ENCODE measurements around the gene IRF8. TPM values are rescaled to one million over a fixed set of nuclear protein-coding genes. Genes with fewer than 3 reads are reported as not detected.

The IRF8 gene
- total and polyA plus RNA-seq, 2 of the 4 experiments (the other 2 are of a cell fraction), result not detected

- intact Hi-C loops (cut with micrococcal nuclease), result no loop called here
- H3K79me1 ChIP-seq (ENCODE audit: low read depth in 1 of 2, low read length in 2 of 2), result no peaks in the 10 kb centered on the region
- no peak overlapping the region for H2AK5ac ChIP-seq (ENCODE audit: low read depth, low read length)
- H3K9me1 ChIP-seq (ENCODE audit: insufficient read depth, low read length), result no peaks in the 10 kb centered on the region
- ChIA-PET POLR2A (ENCODE audit: unreplicated experiment) (no interaction called here), CTCF (no interaction called here)
- WGBS, 2 experiments (ENCODE audit: extremely low coverage in 2 of 2, insufficient read length in 1 of 2), result 91% methylated on average over 5 of the region's 16 CpGs; no CpG with 5 or more reads in 1 of the 2 experiments
- no peak overlapping the region for H4K91ac ChIP-seq (ENCODE audit: insufficient read depth, low read depth, low read length)
- TF ChIP-seq RFX5 (IDR thresholded peaks at IDR 0.05; ENCODE audit: low read depth, low read length) (no peak), MAFK (IDR thresholded peaks at IDR 0.05; ENCODE audit: low read depth, low read length) (no peak), CEBPB (IDR thresholded peaks at IDR 0.05; ENCODE audit: low read depth, low read length) (no peak), SMC3 (IDR thresholded peaks at IDR 0.05; ENCODE audit: low read depth, low read length) (no peak), FOS (IDR thresholded peaks at IDR 0.05; ENCODE audit: low read depth, low read length) (no peak), POLR2A (IDR thresholded peaks at IDR 0.05; ENCODE audit: low read depth, low read length) (no peak), MXI1 (IDR thresholded peaks at IDR 0.05; ENCODE audit: borderline replicate concordance, low read depth, low read length) (no peak), ELK1 (IDR thresholded peaks at IDR 0.05; ENCODE audit: borderline replicate concordance, low read depth, low read length) (no peak), CTCF (conservative IDR thresholded peaks at IDR 0.05; ENCODE audit: low read depth, low read length) (no peak), CHD1 (IDR thresholded peaks at IDR 0.05; ENCODE audit: low read depth, low read length) (no peak), NFE2L2 (IDR thresholded peaks at IDR 0.05; ENCODE audit: low read depth, low read length) (no peak), MAZ (IDR thresholded peaks at IDR 0.05; ENCODE audit: borderline replicate concordance, low read depth, low read length) (no peak), BHLHE40 (IDR thresholded peaks at IDR 0.05; ENCODE audit: low read depth, low read length) (no peak), RCOR1 (IDR thresholded peaks at IDR 0.05; ENCODE audit: insufficient replicate concordance, low read length) (no peak), USF2 (IDR thresholded peaks at IDR 0.05; ENCODE audit: low read depth, low read length) (no peak), RAD21 (IDR thresholded peaks at IDR 0.05; ENCODE audit: low read length) (no peak)
- H3K4me3 ChIP-seq (ENCODE audit: insufficient read depth, low read depth, low read length), result no peak overlapping the region
- no peak overlapping the region for H3K4ac ChIP-seq (ENCODE audit: low read depth, low read length)
- H3K4me2 ChIP-seq (ENCODE audit: low read depth, low read length), result no peak overlapping the region
- no peak overlapping the region for H3K23ac ChIP-seq (ENCODE audit: low read depth, low read length)
- peaks cover 69% of the 10 kb centered on the region for H3K27me3 ChIP-seq (ENCODE audit: control insufficient read depth, insufficient read depth, low read length)
- in situ Hi-C loops (cut with MboI; ENCODE audit: low sequenced_read_pairs), result no loop called here
- H2AK9ac ChIP-seq (replicated peaks; ENCODE audit: low read depth, low read length, poor library complexity), result no peak overlapping the region
- dilution Hi-C loops (cut with HindIII; ENCODE audit: low sequenced_read_pairs, unreplicated experiment), result no loop called here
- H3K9ac ChIP-seq (ENCODE audit: low read depth, low read length), result no peak overlapping the region
- H3K56ac ChIP-seq (ENCODE audit: extremely low read depth, insufficient read depth, low read length), result no peak overlapping the region
- ATAC-seq (ENCODE audit: low read depth) (no peak), DNase-seq (no peak)
- no peak overlapping the region for H2BK120ac ChIP-seq (ENCODE audit: low read depth, low read length)
- H2BK15ac ChIP-seq (ENCODE audit: low read depth, low read length), result no peak overlapping the region
- no peak overlapping the region for H2BK5ac ChIP-seq (ENCODE audit: low read depth, low read length, poor library complexity, severe bottlenecking)
- no peak overlapping the region for H4K5ac ChIP-seq (ENCODE audit: low read depth, low read length)
- peaks cover 4% of the 10 kb centered on the region; the same call in 1 of the 2 replicates for H3K9me3 ChIP-seq (ENCODE audit: control insufficient read depth, insufficient read depth, low read length)
- H3K36me3 ChIP-seq (ENCODE audit: control insufficient read depth, insufficient read depth, low read length), result no peaks in the 10 kb centered on the region
- peaks cover 5% of the 10 kb centered on the region; the same call in 1 of the 2 replicates for H3K4me1 ChIP-seq (ENCODE audit: control insufficient read depth, insufficient read depth, low read length)
- no peak overlapping the region for H3K18ac ChIP-seq (ENCODE audit: low read depth, low read length)
- H4K20me1 ChIP-seq (ENCODE audit: insufficient read depth, low read length), result no peaks in the 10 kb centered on the region
- H2AFZ ChIP-seq (replicated peaks; ENCODE audit: low read length, poor library complexity), result no peak overlapping the region
- H2BK20ac ChIP-seq (ENCODE audit: low read depth, low read length), result no peak overlapping the region
- no peak overlapping the region for H3K14ac ChIP-seq (replicated peaks; ENCODE audit: low read depth, low read length)
- no peak overlapping the region for H3K27ac ChIP-seq (ENCODE audit: insufficient read depth, low read length)
- no TSS peak for BruUV-seq (replicated peaks)
- no peak overlapping the region for H4K8ac ChIP-seq (ENCODE audit: low read depth in 2 of 2, low read length in 2 of 2)
These were observed 30.3 kb downstream of the IRF8 start for GRCh38 chr16:85929259-85929721.
